ENCODE measurements around the gene BACH2. TPM values are rescaled to one million over a fixed set of nuclear protein-coding genes. Genes with fewer than 3 reads are reported as not detected.

BACH2 gene
- total and polyA plus RNA-seq, 2 of the 8 experiments (the other 6 are each of a cell fraction or from before 2014, with no cell fraction given) = 1.9 to 5.9 TPM

DNA sequence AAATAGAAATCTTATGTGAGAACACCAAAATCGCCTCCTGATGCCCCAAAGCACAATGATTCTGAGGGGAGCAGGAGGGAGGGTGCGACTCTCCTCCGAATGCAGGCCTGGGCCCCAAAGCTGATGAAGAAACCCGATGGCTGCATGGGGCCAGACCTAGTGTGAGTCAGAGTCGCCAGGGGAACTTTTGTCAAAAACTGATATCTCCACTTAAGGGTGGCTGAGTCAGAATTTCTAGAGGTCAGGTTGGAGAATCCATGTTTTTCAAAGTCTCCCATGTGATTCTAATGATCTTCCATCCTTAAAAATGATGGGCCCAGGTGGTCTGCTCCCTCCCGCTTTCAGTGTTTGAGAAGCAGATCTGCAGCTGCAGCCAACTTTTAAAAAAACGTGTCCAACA lies 172.8 kb downstream of the BACH2 start:
- H3K36me3 ChIP-seq (ENCODE audit: control insufficient read depth in 2 of 4, insufficient read depth in 4 of 4, low read length in 3 of 4) = no peaks in the 10 kb centered on the region
- H3K18ac ChIP-seq (ENCODE audit: extremely low read depth, low read length) = no peak overlapping the region
- no peak overlapping the region for H2AFZ ChIP-seq (ENCODE audit: low read length)
- 85% methylated on average over 7 of the region's 7 CpGs; no CpG with 5 or more reads in 1 of the 2 experiments for WGBS, 2 experiments (ENCODE audit: extremely low coverage in 1 of 2, insufficient coverage in 1 of 2, insufficient read length in 1 of 2, insufficient replicate concordance in 2 of 2, low coverage in 1 of 2, low lambda C conversion rate in 2 of 2, missing lambda C conversion rate in 1 of 2)
- ChIA-PET CTCF (ENCODE audit: partially characterized antibody) (no interaction called here), POLR2A (ENCODE audit: partially characterized antibody) (no interaction called here)
- no peaks in the 10 kb centered on the region for H3K79me1 ChIP-seq (ENCODE audit: low read depth, low read length)
- no peak overlapping the region for H2BK12ac ChIP-seq (ENCODE audit: low read depth, low read length)
- H3K4ac ChIP-seq (replicated peaks; ENCODE audit: insufficient read length, low read depth, low read length) = no peak overlapping the region
- no peaks in the 10 kb centered on the region for H4K20me1 ChIP-seq (replicated peaks in 1 of 2; ENCODE audit: control insufficient read depth in 1 of 2, insufficient read depth in 2 of 2, low read length in 2 of 2)
- H3K23me2 ChIP-seq (ENCODE audit: low read depth, low read length) = no peaks in the 10 kb centered on the region
- no peak overlapping the region for H4K91ac ChIP-seq (replicated peaks; ENCODE audit: insufficient read length, low read length)
- FAIRE-seq (no peak), DNase-seq (ENCODE audit: low read depth in 1 of 2, low spot score in 2 of 2) (no peak)
- no peak overlapping the region for H3K4me2 ChIP-seq (ENCODE audit: insufficient read depth in 1 of 2, low read depth in 2 of 2, low read length in 2 of 2)
- TF ChIP-seq TBP (IDR thresholded peaks at IDR 0.05; ENCODE audit: low read depth, low read length) (no peak), GTF2F1 (IDR thresholded peaks at IDR 0.05; ENCODE audit: borderline replicate concordance, low read depth, low read length) (no peak), ATF3 (IDR thresholded peaks at IDR 0.05; ENCODE audit: insufficient read depth, low read depth, low read length) (no peak), RFX5 (IDR thresholded peaks at IDR 0.05; ENCODE audit: borderline replicate concordance, low read depth, low read length) (no peak), BRCA1 (IDR thresholded peaks at IDR 0.05; ENCODE audit: low read depth, low read length) (no peak), POU5F1 (IDR thresholded peaks at IDR 0.05; ENCODE audit: low read depth, low read length) (no peak), CREB1 (IDR thresholded peaks at IDR 0.05) (no peak), CTCF (IDR thresholded peaks at IDR 0.05; ENCODE audit: control extremely low read depth in 1 of 3, insufficient read depth in 1 of 3, low read depth in 1 of 3, low read length in 3 of 3) (no peak), PHF8 (conservative IDR thresholded peaks at IDR 0.05; ENCODE audit: low read depth, low read length) (no peak), RBBP5 (IDR thresholded peaks at IDR 0.05; ENCODE audit: borderline replicate concordance, low read depth, low read length) (no peak), TAF7 (optimal IDR thresholded peaks at IDR 0.05; ENCODE audit: borderline replicate concordance, low read depth, low read length) (no peak)
- H2BK15ac ChIP-seq (ENCODE audit: low read length) = no peak overlapping the region
- no peak overlapping the region for H2AK5ac ChIP-seq (ENCODE audit: low read depth, low read length)
- H2BK120ac ChIP-seq (replicated peaks; ENCODE audit: low read depth, low read length) = no peak overlapping the region
- no peak overlapping the region for H4K5ac ChIP-seq (ENCODE audit: insufficient read length, low read depth, low read length)
- no peaks in the 10 kb centered on the region for H3K9me3 ChIP-seq (ENCODE audit: insufficient read depth in 2 of 2, low read depth in 1 of 2, low read length in 1 of 2)
- H3K27ac ChIP-seq (ENCODE audit: low read depth, low read length) = no peak overlapping the region
- H3K56ac ChIP-seq (replicated peaks; ENCODE audit: insufficient read length, low read depth, low read length) = no peak overlapping the region
- H3K9ac ChIP-seq (replicated peaks in 1 of 4; ENCODE audit: extremely low read depth in 1 of 4, low read depth in 3 of 4, low read length in 3 of 4) = no peak overlapping the region
- no peak overlapping the region for H3K4me3 ChIP-seq (ENCODE audit: extremely low read depth in 1 of 4, insufficient read depth in 2 of 4, low read depth in 3 of 4, low read length in 4 of 4)
- H3K23ac ChIP-seq (ENCODE audit: insufficient read length) = no peak overlapping the region
- no peaks in the 10 kb centered on the region for H3K79me2 ChIP-seq (ENCODE audit: control insufficient read depth in 1 of 2, insufficient read depth in 2 of 2, low read length in 2 of 2)
- H4K8ac ChIP-seq (ENCODE audit: extremely low read depth, insufficient read depth, low read length) = no peak overlapping the region
- no peak overlapping the region for H3K14ac ChIP-seq (ENCODE audit: insufficient read length)
- no peaks in the 10 kb centered on the region for H3K27me3 ChIP-seq (replicated peaks in 1 of 4; ENCODE audit: control insufficient read depth in 3 of 4, extremely low read depth in 1 of 4, insufficient read depth in 3 of 4, low read length in 3 of 4)
- no peaks in the 10 kb centered on the region for H3K4me1 ChIP-seq (replicated peaks in 1 of 4; ENCODE audit: control insufficient read depth in 3 of 4, insufficient read depth in 4 of 4, low read length in 3 of 4)
- no peak overlapping the region for H2BK5ac ChIP-seq (ENCODE audit: low read depth, low read length)
- no peak overlapping the region for H2BK20ac ChIP-seq (ENCODE audit: low read length)
